K562 (cell line): ENCODE results near the gene ITPR3. TPM values are rescaled to one million over a fixed set of nuclear protein-coding genes. Genes with fewer than 3 reads are reported as not detected.
A peak's percentile ranks its signal among the peaks of the same experiment; 100 is the strongest.

Experiments used
- ATAC-seq: fragments of 200-7000 bp; cut with Tn5 transposase; 3 replicates; pipeline ENCODE4 v1.9.1; 2020; ENCODE audit warnings: moderate library complexity
- BruUV-seq: library from RNA; stranded (reverse); fragments of 400-500 nt; replicated peaks from 2 replicates; lab custom pipeline; 2021; lab: Mats Ljungman, UMichigan
- CTCF ChIA-PET: fragments of 300-600 bp; formaldehyde crosslinking; extraction: SDS; loops from one replicate; lab custom pipeline; 2021; ENCODE audit warnings: low intra/inter-chr PET ratio; lab: Yijun Ruan, JAX
- POLR2A ChIA-PET: fragments of 300-600, 350-650 bp; sonication (Branson Sonifier 250); formaldehyde crosslinking; extraction: SDS; loops from one replicate; lab custom pipeline; 2021; ENCODE audit warnings: antibody characterized with exemption, inconsistent platforms; lab: Yijun Ruan, JAX
- DNase-seq, 4 experiments: peaks; one replicate each; pipeline versions ENCODE4 v3.0.0 to v3.0.0-alpha.2; 2011 to 2018; ENCODE audit warnings: low spot score in 3 of 4, mixed read lengths in 3 of 4; ENCODE audit errors: extremely low read depth in 1 of 4
- FAIRE-seq: peaks from 2 replicates; lab custom pipeline; 2011; peaks lifted over from hg19 to GRCh38; lab: Jason Lieb, UNC
- H2AFZ ChIP-seq: 2 replicates; pipeline ENCODE4 v1.6.0; 2011; ENCODE audit warnings: low read depth, low read length, control low read depth, inconsistent platforms
- H3K27ac ChIP-seq: fragments of 200-600 bp; 3 replicates; pipeline ENCODE4 v1.8.0; 2011; ENCODE audit warnings: low read depth, mild to moderate bottlenecking, control low read depth, inconsistent platforms, low read length, moderate library complexity, mixed read lengths; ENCODE audit errors: extremely low read depth
- H3K27me3 ChIP-seq, 2 experiments: fragments of 300-600 bp in 1 of 2; 2 replicates in 1 of 2; 3 replicates in 1 of 2; pipeline versions ENCODE4 v1.6.0 to v1.8.0; 2011; ENCODE audit warnings: inconsistent platforms in 2 of 2, low read length in 2 of 2, mild to moderate bottlenecking in 1 of 2, mixed read lengths in 1 of 2, moderate library complexity in 1 of 2; ENCODE audit not compliant: control insufficient read depth in 2 of 2, insufficient read depth in 2 of 2
- H3K36me3 ChIP-seq: fragments of 300-600 bp; 3 replicates; pipeline ENCODE4 v1.8.0; 2011; ENCODE audit warnings: mild to moderate bottlenecking, low read length, inconsistent platforms; ENCODE audit not compliant: control insufficient read depth, insufficient read depth
- H3K4me1 ChIP-seq, 2 experiments: fragments of 200-600 bp in 1 of 2; replicated peaks in 1 of 2; 2 replicates in 1 of 2; 3 replicates in 1 of 2; pipeline versions ENCODE4 v1.5.1 to v1.8.0; 2011; ENCODE audit warnings: inconsistent platforms in 2 of 2, low read length in 2 of 2, mild to moderate bottlenecking in 1 of 2, mixed read lengths in 1 of 2, moderate library complexity in 1 of 2; ENCODE audit not compliant: control insufficient read depth in 2 of 2, insufficient read depth in 2 of 2
- H3K4me2 ChIP-seq: 2 replicates; pipeline ENCODE4 v1.6.1; 2011; ENCODE audit warnings: low read length, control low read depth, inconsistent platforms, mixed read lengths; ENCODE audit not compliant: insufficient read depth
- H3K4me3 ChIP-seq: fragments of 200-600 bp; sonication (generic), shearing (Covaris generic); 2 replicates; pipeline ENCODE4 v1.5.1; 2016; ENCODE audit warnings: control low read depth, inconsistent platforms
- H3K79me2 ChIP-seq: fragments of 200-600 bp; 3 replicates; pipeline ENCODE4 v1.8.0; 2011; ENCODE audit warnings: low read length, inconsistent platforms; ENCODE audit not compliant: control insufficient read depth, insufficient read depth
- H3K9ac ChIP-seq, 2 experiments: 2 replicates each; pipeline versions ENCODE4 v1.6.0 to v1.6.1; 2011; ENCODE audit warnings: low read depth in 2 of 2, low read length in 2 of 2, control low read depth in 1 of 2, inconsistent platforms in 1 of 2, mild to moderate bottlenecking in 1 of 2, mixed read lengths in 1 of 2; ENCODE audit not compliant: insufficient read depth in 1 of 2
- H3K9me1 ChIP-seq: one replicate; pipeline ENCODE4 v1.6.0; 2011; ENCODE audit warnings: inconsistent platforms, mild to moderate bottlenecking, low read length, moderate library complexity; ENCODE audit not compliant: control insufficient read depth, insufficient read depth
- H3K9me3 ChIP-seq: replicated peaks from 2 replicates; pipeline ENCODE4 v1.5.1; 2011; ENCODE audit warnings: low read depth, low read length, inconsistent platforms; ENCODE audit not compliant: control insufficient read depth, insufficient read depth
- H4K20me1 ChIP-seq: replicated peaks from 2 replicates; pipeline ENCODE4 v1.6.1; 2011; ENCODE audit warnings: low read length, inconsistent platforms, mixed read lengths; ENCODE audit not compliant: control insufficient read depth, insufficient read depth
- CEBPB ChIP-seq: fragments of 450-650 bp; IDR thresholded peaks from 2 replicates; pipeline ENCODE4 v1.6.1; 2016; ENCODE audit warnings: missing genetic modification characterization, missing compliant biosample characterization
- ERF ChIP-seq: fragments of 450-650 bp; formaldehyde crosslinking; IDR thresholded peaks from 2 replicates; pipeline ENCODE4 v1.4.0; 2020; ENCODE audit warnings: mild to moderate bottlenecking, mixed read lengths
- JUND ChIP-seq, 2 experiments: IDR thresholded peaks; 2 replicates in 1 of 2; 3 replicates in 1 of 2; pipeline ENCODE4 v1.6.1; 2011; ENCODE audit warnings: borderline replicate concordance in 2 of 2, low read depth in 2 of 2, low read length in 2 of 2, improper control_type of control experiment in 1 of 2, missing biosample characterization in 1 of 2, missing genetic modification characterization in 1 of 2, missing genetic modification reagents in 1 of 2
- RAD21 ChIP-seq, 2 experiments: fragments of 250-450 bp in 1 of 2; fragments of 450-650 bp in 1 of 2; sonication (Bioruptor Pico) in 1 of 2; formaldehyde crosslinking in 1 of 2; IDR thresholded peaks in 1 of 2; conservative IDR thresholded peaks in 1 of 2; 2 replicates each; pipeline versions ENCODE4 v1.4.0 to v1.8.0; 2020 to 2022; ENCODE audit warnings: mild to moderate bottlenecking in 2 of 2, moderate library complexity in 1 of 2
- TEAD1 ChIP-seq, 2 experiments: fragments of 450-650 bp in 1 of 2; sonication (generic) in 1 of 2; formaldehyde crosslinking; IDR thresholded peaks; 2 replicates each; pipeline versions ENCODE4 v1.4.0 to v1.8.0; 2020 to 2022; ENCODE audit warnings: mild to moderate bottlenecking in 2 of 2, missing genetic modification reagents in 1 of 2
- ZNF830 ChIP-seq: fragments of 250-450 bp; sonication (Bioruptor Pico); IDR thresholded peaks from 2 replicates; pipeline ENCODE4 v1.5.0; 2021; ENCODE audit warnings: mild to moderate bottlenecking
- WGBS: fragments of 100-300 bp; shearing (Covaris generic); methylation state at CpG from one replicate; pipeline ENCODE4 v1.1.6; 2016; ENCODE audit warnings: low coverage, mixed read lengths; ENCODE audit not compliant: insufficient coverage; ENCODE audit errors: missing lambda C conversion rate; 5-methylcytosine and 5-hydroxymethylcytosine counted together
- in situ Hi-C: fragments of 300-500 bp; cut with MboI; formaldehyde crosslinking; loops from 4 replicates; pipeline ENCODE4 v1.15.0; 2018; ENCODE audit warnings: inconsistent platforms, mixed read lengths
- intact Hi-C: fragments of 100-400 bp; cut with micrococcal nuclease; formaldehyde crosslinking; loops from 2 replicates; pipeline ENCODE4 v1.14.2; 2022
- polyA plus RNA-seq, 8 experiments: library from polyadenylated mRNA; depleted of rRNA in 4 of 8; stranded (reverse) in 5 of 8; unstranded in 3 of 8; fragments of >200 nt; fragmentation: Nextera tagmentation in 2 of 8; fragmentation: Illumina TruSeq in 1 of 8; extraction: Ambion mirVana in 2 of 8; extraction: Trizol in 1 of 8; gene quantifications; 2 replicates each; pipeline versions ENCODE4 v1.2.1 to v1.2.3, GENCODE V29; 2011 to 2014; ENCODE audit warnings: inconsistent platforms in 1 of 8, missing spikeins in 1 of 8
- total RNA-seq, 7 experiments: library from RNA; depleted of rRNA in 6 of 7; stranded (reverse); fragments of >200 nt in 6 of 7; fragmentation: Illumina TruSeq in 2 of 7; extraction: Trizol in 2 of 7; gene quantifications; 2 replicates each; pipeline versions ENCODE4 v1.2.1 to v1.2.3, GENCODE V29; 2011 to 2021; ENCODE audit warnings: low replicate concordance in 1 of 7
- TF ChIP-seq, protein P1 (sequence below): sonication (generic); formaldehyde crosslinking; IDR thresholded peaks from 2 replicates; pipeline ENCODE4 v1.8.0; 2022; ENCODE audit warnings: mild to moderate bottlenecking, missing genetic modification reagents

ITPR3 gene
- total and polyA plus RNA-seq, 9 of the 15 experiments (the other 6 are each of a cell fraction or from before 2014, with no cell fraction given), result 0.39 to 35.7 (median 13.2) TPM

- TF ChIP-seq TEAD1 (CRISPR knock-in tag; IDR thresholded peaks at IDR 0.05) (peak in 1 of 2 experiments; percentile 89; a peak in 2 of 4 replicates), CEBPB (tag) (peak; percentile 89), RAD21 (CRISPR knock-in tag; conservative IDR thresholded peaks at IDR 0.05 in 1 of 2, IDR thresholded peaks at IDR 0.05 in 1 of 2) (peak; percentile 66 to 91), JUND (IDR thresholded peaks at IDR 0.05; ENCODE audit: borderline replicate concordance, low read depth, low read length) (peak; percentile 52; the same call in 1 of the 2 replicates), JUND (tag; IDR thresholded peaks at IDR 0.05; ENCODE audit: borderline replicate concordance, low read depth, low read length) (no peak), ZNF830 (CRISPR knock-in tag) (0 out of 2 replicates have a peak, but pooled peaks have one; percentile 18)
These were observed 123.1 kb downstream of the ITPR3 start (continued) for GRCh38 chr6:33744001-33744848.

DNA sequence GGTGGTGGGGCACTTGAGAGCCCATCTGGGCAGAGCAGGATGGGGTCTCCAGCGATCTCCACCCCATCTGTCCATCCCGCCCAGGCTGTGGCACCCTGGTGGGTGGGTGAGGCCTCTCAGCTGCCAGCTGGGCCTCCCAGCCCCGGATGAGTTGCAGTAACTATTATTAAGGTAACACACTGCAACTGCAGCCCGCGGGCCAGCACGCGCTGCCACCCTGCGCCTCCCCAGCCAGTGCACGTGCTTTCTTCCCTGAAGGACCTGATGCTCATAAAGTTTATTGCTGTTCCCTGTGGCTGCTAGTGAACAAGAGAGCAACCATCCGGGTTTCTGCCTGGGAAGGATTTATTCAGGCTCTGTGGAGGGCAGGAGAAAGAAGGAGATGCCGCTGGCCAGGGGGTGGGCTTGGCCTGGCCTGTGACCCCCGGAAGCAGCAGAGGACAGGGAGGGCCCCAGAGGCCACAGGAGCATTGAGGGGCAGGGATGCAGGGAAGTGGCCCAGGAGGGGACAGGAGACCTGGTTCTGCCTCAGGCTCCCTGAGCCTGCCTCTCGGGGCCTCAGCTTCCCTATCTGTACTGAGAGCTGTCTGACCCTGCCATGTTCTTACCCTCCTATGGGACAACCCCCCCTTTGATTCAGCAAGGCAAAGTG is 123.9 kb downstream of the ITPR3 start:
- no peak for ATAC-seq
- H4K20me1 ChIP-seq, result peaks cover 15% of the 10 kb centered on the region; the same call in 1 of the 2 replicates
- BruUV-seq, result no TSS peak
- peaks cover 6 to 11% of the 10 kb centered on the region in 2 experiments; a peak in 2 of 5 replicates for H3K4me1 ChIP-seq
- no peak overlapping the region for H3K4me3 ChIP-seq
- intact Hi-C loops, result loop anchor here (1.0 kb wide), 2 partner anchors 17 to 34 kb away; partner anchors contain the start of gene UQCC2
- ChIA-PET CTCF (interaction anchor here (0.6 to 2.1 kb wide), 6 partner anchors 17 to 1400 kb away, joined by 3 to 12 read pairs (median 6); partner anchors contain the start of gene UQCC2), POLR2A (interaction anchor here (0.7 to 1.1 kb wide), 4 partner anchors 15 to 38 kb away, joined by 3 to 5 read pairs (median 4); partner anchors contain the start of gene UQCC2)
- H3K4me2 ChIP-seq, result no peak overlapping the region
- H3K27me3 ChIP-seq, result peaks cover 28 to 61% of the 10 kb centered on the region in 2 experiments; a peak in 4 of 5 replicates
- H3K9ac ChIP-seq, result no peak overlapping the region
- H3K27ac ChIP-seq, result no peak overlapping the region
- no peaks in the 10 kb centered on the region for H3K79me2 ChIP-seq
- H3K36me3 ChIP-seq, result no peaks in the 10 kb centered on the region
- WGBS, result 2% methylated on average over 11 of the region's 13 CpGs
- no peak overlapping the region for H2AFZ ChIP-seq
- in situ Hi-C loops, result no loop called here
- no peaks in the 10 kb centered on the region for H3K9me3 ChIP-seq
- no peak for DNase-seq
- H3K9me1 ChIP-seq, result peaks cover 2% of the 10 kb centered on the region
- TF ChIP-seq ERF (CRISPR knock-in tag), result no peak
- TF ChIP-seq, protein P1, sequence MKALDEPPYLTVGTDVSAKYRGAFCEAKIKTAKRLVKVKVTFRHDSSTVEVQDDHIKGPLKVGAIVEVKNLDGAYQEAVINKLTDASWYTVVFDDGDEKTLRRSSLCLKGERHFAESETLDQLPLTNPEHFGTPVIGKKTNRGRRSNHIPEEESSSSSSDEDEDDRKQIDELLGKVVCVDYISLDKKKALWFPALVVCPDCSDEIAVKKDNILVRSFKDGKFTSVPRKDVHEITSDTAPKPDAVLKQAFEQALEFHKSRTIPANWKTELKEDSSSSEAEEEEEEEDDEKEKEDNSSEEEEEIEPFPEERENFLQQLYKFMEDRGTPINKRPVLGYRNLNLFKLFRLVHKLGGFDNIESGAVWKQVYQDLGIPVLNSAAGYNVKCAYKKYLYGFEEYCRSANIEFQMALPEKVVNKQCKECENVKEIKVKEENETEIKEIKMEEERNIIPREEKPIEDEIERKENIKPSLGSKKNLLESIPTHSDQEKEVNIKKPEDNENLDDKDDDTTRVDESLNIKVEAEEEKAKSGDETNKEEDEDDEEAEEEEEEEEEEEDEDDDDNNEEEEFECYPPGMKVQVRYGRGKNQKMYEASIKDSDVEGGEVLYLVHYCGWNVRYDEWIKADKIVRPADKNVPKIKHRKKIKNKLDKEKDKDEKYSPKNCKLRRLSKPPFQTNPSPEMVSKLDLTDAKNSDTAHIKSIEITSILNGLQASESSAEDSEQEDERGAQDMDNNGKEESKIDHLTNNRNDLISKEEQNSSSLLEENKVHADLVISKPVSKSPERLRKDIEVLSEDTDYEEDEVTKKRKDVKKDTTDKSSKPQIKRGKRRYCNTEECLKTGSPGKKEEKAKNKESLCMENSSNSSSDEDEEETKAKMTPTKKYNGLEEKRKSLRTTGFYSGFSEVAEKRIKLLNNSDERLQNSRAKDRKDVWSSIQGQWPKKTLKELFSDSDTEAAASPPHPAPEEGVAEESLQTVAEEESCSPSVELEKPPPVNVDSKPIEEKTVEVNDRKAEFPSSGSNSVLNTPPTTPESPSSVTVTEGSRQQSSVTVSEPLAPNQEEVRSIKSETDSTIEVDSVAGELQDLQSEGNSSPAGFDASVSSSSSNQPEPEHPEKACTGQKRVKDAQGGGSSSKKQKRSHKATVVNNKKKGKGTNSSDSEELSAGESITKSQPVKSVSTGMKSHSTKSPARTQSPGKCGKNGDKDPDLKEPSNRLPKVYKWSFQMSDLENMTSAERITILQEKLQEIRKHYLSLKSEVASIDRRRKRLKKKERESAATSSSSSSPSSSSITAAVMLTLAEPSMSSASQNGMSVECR, result 0 out of 2 replicates have a peak, but pooled peaks have one; percentile 33
- FAIRE-seq, result no peak
